Activated T-helper 2 cell treated with anti-CD3 and anti-CD28 coated beads, Interferon-gamma antibody, Interleukin-2, Interleukin-4, amounts not matched to agents 10 μg/mL and 5 μg/mL and 100 μg/mL, durations not matched to agents 14 hours and 24 hours and 36 hours (primary cell): ENCODE results near the gene GPX3. TPM values are rescaled to one million over a fixed set of nuclear protein-coding genes. Genes with fewer than 3 reads are reported as not detected.

Experiments used
- DNase-seq: peaks from one replicate; pipeline ENCODE4 v3.0.0; 2021; ENCODE audit warnings: low spot score
- H3K27ac Mint-ChIP-seq: one replicate; pipeline ENCODE4 v1.8.0; 2021; ENCODE audit warnings: mixed read lengths
- H3K27me3 Mint-ChIP-seq: one replicate; pipeline ENCODE4 v1.8.0; 2021; ENCODE audit warnings: low read depth, mixed read lengths
- H3K36me3 Mint-ChIP-seq: one replicate; pipeline ENCODE4 v1.8.0; 2021; ENCODE audit warnings: low read depth, mixed read lengths
- H3K4me1 Mint-ChIP-seq: one replicate; pipeline ENCODE4 v1.8.0; 2021; ENCODE audit warnings: low read depth, mixed read lengths
- H3K4me3 Mint-ChIP-seq: one replicate; pipeline ENCODE4 v1.8.0; 2021; ENCODE audit warnings: low read depth, mild to moderate bottlenecking, moderate library complexity, mixed read lengths
- H3K9me3 Mint-ChIP-seq: one replicate; pipeline ENCODE4 v1.8.0; 2021; ENCODE audit warnings: mixed read lengths
- intact Hi-C: fragments of 100-400 bp; cut with micrococcal nuclease; formaldehyde crosslinking; loops from one replicate; pipeline ENCODE4 v1.15.1; 2023
- total RNA-seq: library from RNA; stranded (reverse); gene quantifications from 2 replicates; pipeline ENCODE4 v1.2.3, GENCODE V29; 2022

The GPX3 gene, protein sequence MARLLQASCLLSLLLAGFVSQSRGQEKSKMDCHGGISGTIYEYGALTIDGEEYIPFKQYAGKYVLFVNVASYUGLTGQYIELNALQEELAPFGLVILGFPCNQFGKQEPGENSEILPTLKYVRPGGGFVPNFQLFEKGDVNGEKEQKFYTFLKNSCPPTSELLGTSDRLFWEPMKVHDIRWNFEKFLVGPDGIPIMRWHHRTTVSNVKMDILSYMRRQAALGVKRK
- 0.46 TPM in 1 of 2 replicates, not detected in the other for total RNA-seq

DNA sequence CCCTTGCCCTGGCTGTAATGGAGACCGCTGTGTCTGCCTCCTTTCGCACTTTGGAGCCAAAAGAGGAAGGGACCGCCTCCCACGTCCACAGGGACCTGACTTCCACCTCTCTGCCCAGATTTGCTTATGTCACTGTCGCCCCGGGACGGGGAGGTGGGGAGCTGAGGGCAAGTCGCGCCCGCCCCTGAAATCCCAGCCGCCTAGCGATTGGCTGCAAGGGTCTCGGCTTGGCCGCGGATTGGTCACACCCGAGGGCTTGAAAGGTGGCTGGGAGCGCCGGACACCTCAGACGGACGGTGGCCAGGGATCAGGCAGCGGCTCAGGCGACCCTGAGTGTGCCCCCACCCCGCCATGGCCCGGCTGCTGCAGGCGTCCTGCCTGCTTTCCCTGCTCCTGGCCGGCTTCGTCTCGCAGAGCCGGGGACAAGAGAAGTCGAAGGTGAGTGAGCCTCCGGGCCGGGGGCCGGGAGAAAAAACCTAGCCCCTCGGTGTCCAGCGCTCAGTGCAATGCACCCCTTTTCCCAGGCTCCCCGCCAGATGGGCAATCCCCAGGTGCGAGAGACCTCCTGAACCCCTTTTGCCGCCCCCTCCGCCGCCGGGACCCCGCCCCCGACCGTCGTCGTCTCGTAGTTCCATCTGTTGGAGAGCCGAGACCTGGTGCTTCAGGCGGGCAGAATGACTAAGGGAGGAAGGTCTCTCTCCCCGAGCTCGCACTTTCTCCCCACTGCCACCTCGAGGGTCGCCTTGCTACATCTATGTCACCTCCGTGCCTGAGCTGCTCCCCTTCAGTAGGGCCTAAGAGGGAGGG lies at the start of gene GPX3:
TSS of gene GPX3 (plus strand) at position 288 of the 807 bp plus-strand sequence. CDS start at position 352, 64 bp downstream.
- no peak for DNase-seq
- Mint-ChIP-seq H3K27me3 (peaks cover 5% of the 10 kb centered on the region), H3K4me1 (peaks cover 9% of the 10 kb centered on the region), H3K4me3 (no peak within 1 kb of the TSS), H3K36me3 (peaks cover 38% of the 10 kb centered on the region), H3K9me3 (no peaks in the 10 kb centered on the region), H3K27ac (no peak within 1 kb of the TSS)
- intact Hi-C loops = no loop called here

- Mint-ChIP-seq H3K4me3 (no peak overlapping the region), H3K27ac (no peak overlapping the region), H3K36me3 (no peaks in the 10 kb centered on the region), H3K9me3 (peaks cover 14% of the 10 kb centered on the region), H3K27me3 (no peaks in the 10 kb centered on the region), H3K4me1 (no peaks in the 10 kb centered on the region)
- intact Hi-C loops = no loop called here
- DNase-seq = no peak
Observed at GRCh38 chr5:150978590-150978989, 41.8 kb upstream of the GPX3 start.

DNA sequence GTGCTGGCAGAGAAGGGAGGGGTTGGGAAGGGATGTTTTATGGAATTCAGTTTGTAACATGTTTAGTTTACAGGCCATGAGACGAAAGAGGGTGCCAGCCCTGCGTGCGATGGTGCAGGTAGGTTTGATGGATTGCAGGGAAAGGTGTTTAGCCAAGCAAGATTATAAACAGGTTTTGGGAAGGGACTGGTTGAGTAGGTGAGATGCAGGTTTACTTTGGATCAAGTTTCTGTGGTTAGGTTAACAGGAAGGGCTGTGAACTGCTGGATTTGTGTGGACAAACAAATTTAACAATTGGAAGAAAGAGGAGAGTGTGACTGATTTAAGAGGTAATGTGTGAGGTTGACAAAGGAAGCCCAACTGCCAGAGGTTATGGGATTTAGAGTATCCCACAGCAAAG lies 32.6 kb upstream of the GPX3 start:
- Mint-ChIP-seq H3K9me3 (peaks cover 5% of the 10 kb centered on the region), H3K27ac (no peak overlapping the region), H3K36me3 (no peaks in the 10 kb centered on the region), H3K4me3 (no peak overlapping the region), H3K27me3 (no peaks in the 10 kb centered on the region), H3K4me1 (no peaks in the 10 kb centered on the region)
- intact Hi-C loops = no loop called here
- no peak for DNase-seq

DNA sequence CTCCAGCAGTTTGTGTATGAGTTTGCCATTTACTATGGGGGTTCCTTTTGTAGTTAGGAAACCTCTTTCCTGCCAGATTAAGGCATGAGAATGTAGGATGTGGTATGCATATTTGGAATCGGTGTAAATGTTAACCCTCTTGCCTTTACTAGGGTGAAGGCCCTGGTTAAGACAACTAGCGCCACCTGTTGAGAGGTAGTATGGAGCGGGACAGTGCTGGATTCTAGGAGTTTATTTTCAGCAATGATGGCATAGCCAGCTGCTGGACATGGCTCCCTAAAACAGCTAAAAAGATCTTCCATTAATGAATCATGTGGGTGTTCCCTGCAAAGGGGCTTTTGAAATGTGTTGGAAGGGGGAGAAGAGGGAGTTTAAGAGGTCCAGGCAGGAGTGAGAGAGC lies 30.7 kb upstream of the GPX3 start:
- intact Hi-C loops = no loop called here
- no peak overlapping the region for H3K4me3 Mint-ChIP-seq

DNA sequence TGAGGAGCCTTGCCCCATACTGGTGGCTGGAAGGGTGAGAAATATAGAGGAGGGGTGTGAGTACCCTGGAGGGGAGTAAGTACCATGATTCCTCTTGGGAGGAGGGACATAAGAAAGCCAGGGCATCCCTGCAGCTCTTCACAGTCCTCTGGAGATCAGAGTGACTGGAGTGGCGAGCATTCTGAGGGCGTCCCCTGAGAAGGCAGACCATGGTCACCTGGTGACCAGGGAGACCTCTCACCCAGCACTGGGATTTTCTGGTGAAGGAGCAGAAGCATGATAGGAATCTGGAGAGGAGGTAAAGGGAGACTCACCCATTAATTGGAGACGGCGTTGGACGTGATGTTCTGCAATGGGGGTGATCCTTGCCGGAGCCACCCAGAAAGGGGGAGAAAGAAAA lies 27.7 kb upstream of the GPX3 start:
- Mint-ChIP-seq H3K27ac (no peak overlapping the region), H3K4me3 (no peak overlapping the region), H3K36me3 (no peaks in the 10 kb centered on the region), H3K9me3 (peaks cover 6% of the 10 kb centered on the region), H3K27me3 (no peaks in the 10 kb centered on the region), H3K4me1 (no peaks in the 10 kb centered on the region)
- DNase-seq = no peak
- intact Hi-C loops = no loop called here

More for the DNA sequence above, 30.7 kb upstream of the GPX3 start:
- Mint-ChIP-seq H3K36me3 (no peaks in the 10 kb centered on the region), H3K27ac (no peak overlapping the region), H3K27me3 (no peaks in the 10 kb centered on the region), H3K9me3 (no peaks in the 10 kb centered on the region), H3K4me1 (no peaks in the 10 kb centered on the region)
- DNase-seq = no peak

- H3K4me1 Mint-ChIP-seq = no peaks in the 10 kb centered on the region
- intact Hi-C loops = no loop called here
- H3K27me3 Mint-ChIP-seq = no peaks in the 10 kb centered on the region
- no peak overlapping the region for H3K4me3 Mint-ChIP-seq
- no peaks in the 10 kb centered on the region for H3K36me3 Mint-ChIP-seq
- no peak for DNase-seq
- H3K27ac Mint-ChIP-seq = no peak overlapping the region
- peaks cover 6% of the 10 kb centered on the region for H3K9me3 Mint-ChIP-seq
Observed at GRCh38 chr5:150993422-150993821, 27.0 kb upstream of the GPX3 start.

GRCh38 chr5:150993826-150994412 lies 26.5 kb upstream of the GPX3 start:
- DNase-seq = no peak
- no peaks in the 10 kb centered on the region for H3K4me1 Mint-ChIP-seq
- no peak overlapping the region for H3K27ac Mint-ChIP-seq
- H3K4me3 Mint-ChIP-seq = no peak overlapping the region
- no peaks in the 10 kb centered on the region for H3K27me3 Mint-ChIP-seq
- peaks cover 6% of the 10 kb centered on the region for H3K9me3 Mint-ChIP-seq
- no peaks in the 10 kb centered on the region for H3K36me3 Mint-ChIP-seq
- intact Hi-C loops = no loop called here

GRCh38 chr5:150999704-151000442 lies 20.5 kb upstream of the GPX3 start:
- H3K27me3 Mint-ChIP-seq = no peaks in the 10 kb centered on the region
- H3K4me3 Mint-ChIP-seq = no peak overlapping the region
- H3K36me3 Mint-ChIP-seq = no peaks in the 10 kb centered on the region
- peaks cover 6% of the 10 kb centered on the region for H3K9me3 Mint-ChIP-seq
- no peak for DNase-seq
- no peaks in the 10 kb centered on the region for H3K4me1 Mint-ChIP-seq
- intact Hi-C loops = no loop called here
- H3K27ac Mint-ChIP-seq = no peak overlapping the region

DNA sequence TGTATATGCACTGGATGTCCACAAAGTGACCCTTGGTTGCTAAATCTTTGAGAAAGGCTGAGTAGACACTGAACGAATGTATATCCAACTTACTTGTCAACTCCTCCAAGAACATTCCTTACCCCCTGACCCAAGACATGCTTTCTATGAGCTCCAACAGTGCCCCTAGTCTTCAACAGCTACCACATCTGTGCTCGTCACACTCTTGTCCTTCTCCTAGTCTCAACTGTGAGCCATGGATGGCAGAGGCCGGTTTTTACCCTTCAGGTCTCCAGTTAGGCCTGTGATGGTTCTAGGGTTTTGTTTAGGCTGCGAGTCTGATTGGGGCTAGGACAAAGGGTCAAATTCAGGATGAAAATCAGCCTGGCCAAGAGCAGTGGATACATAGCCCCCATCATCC lies 19.0 kb upstream of the GPX3 start:
- Mint-ChIP-seq H3K4me1 (no peaks in the 10 kb centered on the region), H3K4me3 (no peak overlapping the region), H3K27ac (no peak overlapping the region), H3K36me3 (no peaks in the 10 kb centered on the region), H3K9me3 (no peaks in the 10 kb centered on the region), H3K27me3 (no peaks in the 10 kb centered on the region)
- intact Hi-C loops = no loop called here
- no peak for DNase-seq

- DNase-seq = no peak
- intact Hi-C loops = no loop called here
- H3K36me3 Mint-ChIP-seq = no peaks in the 10 kb centered on the region
- no peaks in the 10 kb centered on the region for H3K9me3 Mint-ChIP-seq
- no peaks in the 10 kb centered on the region for H3K4me1 Mint-ChIP-seq
- H3K4me3 Mint-ChIP-seq = no peak overlapping the region
- no peak overlapping the region for H3K27ac Mint-ChIP-seq
- no peaks in the 10 kb centered on the region for H3K27me3 Mint-ChIP-seq
Observed at GRCh38 chr5:151002250-151002649, 18.1 kb upstream of the GPX3 start.

DNA sequence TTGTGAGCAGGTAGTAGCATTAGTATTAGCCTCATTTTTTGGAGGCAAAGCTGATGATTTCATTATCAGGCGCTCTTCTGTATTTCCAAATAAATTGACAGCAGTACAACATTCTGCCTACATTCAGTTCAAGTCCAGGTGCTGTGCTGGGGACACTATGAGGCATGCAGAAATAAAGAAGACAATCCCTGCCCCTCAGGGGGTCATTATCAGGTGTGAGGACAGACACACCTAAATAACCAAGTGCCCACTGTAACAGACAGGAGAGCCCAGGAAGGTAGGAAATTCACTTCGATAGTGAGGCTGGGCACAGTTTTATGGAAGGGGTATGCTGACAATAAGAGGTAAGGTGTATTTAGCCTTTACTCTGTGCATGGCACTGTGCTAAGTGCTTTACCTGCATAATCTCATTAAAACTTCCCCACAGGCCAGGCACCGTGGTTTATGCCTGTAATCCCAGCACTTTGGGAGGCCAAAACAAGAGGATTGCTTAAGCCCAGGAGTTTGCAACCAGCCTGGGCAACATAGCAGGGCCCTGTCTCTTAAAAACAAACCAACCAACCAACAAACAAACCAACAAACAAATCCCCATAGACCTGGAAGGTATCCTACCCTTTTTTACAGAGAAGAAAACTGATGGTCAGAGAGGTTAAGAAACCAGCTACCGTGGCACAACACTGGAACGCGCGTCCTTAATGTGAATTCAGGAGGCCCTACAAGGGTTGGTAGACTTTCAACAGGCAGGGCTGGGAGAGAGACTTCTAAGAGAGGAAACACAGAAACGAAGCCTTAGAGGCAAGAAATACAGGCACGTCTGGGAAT lies 17.5 kb upstream of the GPX3 start:
- Mint-ChIP-seq H3K27ac (no peak overlapping the region), H3K9me3 (no peaks in the 10 kb centered on the region), H3K36me3 (no peaks in the 10 kb centered on the region), H3K4me1 (no peaks in the 10 kb centered on the region), H3K27me3 (no peaks in the 10 kb centered on the region), H3K4me3 (no peak overlapping the region)
- no peak for DNase-seq
- intact Hi-C loops = no loop called here

- H3K27ac Mint-ChIP-seq = no peak overlapping the region
- H3K4me1 Mint-ChIP-seq = no peaks in the 10 kb centered on the region
- no peaks in the 10 kb centered on the region for H3K36me3 Mint-ChIP-seq
- intact Hi-C loops = no loop called here
- no peak for DNase-seq
- no peaks in the 10 kb centered on the region for H3K9me3 Mint-ChIP-seq
- H3K27me3 Mint-ChIP-seq = no peaks in the 10 kb centered on the region
- no peak overlapping the region for H3K4me3 Mint-ChIP-seq
Observed at GRCh38 chr5:151003503-151003860, 16.9 kb upstream of the GPX3 start.
